CD4-positive, alpha-beta T cell treated with Interleukin-21 for 1 hour (primary cell): ENCODE results near the gene RHCG.

Experiments
- DNase-seq: peaks from one replicate; pipeline ENCODE4 v3.0.0-alpha.2; 2020

The RHCG gene

DNA sequence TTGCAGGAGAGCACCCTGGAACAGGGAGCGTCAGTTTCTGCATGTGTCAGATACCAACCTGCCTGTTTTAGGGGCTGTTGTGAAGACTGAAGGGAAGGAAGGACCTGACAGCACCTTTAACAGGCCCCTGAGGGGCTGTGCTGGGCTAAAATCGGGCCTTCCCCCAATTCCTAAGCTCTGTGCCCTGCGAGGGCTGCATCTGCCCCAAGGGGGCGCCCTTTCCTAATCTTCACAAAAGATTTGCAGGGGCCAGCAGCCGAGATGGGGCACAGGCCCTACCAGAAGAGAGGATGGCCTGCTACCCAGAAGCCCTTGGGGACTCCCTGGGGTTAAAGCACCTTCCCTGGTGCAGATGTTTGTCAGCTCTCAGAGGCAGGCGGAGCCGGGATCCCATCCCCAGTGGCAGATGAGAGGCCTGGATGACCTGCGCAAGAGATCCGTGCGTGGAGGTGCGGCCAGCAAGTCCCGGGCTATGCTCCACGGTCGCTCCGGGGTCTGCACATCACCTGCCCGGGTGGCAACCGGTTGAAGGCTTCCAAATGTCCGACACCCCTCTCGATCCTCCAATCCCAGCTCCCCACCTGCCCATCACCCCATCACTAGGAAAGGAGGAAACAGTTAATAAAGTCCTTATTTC is 53.6 kb downstream of the RHCG start:
- DNase-seq, result no peak

DNA sequence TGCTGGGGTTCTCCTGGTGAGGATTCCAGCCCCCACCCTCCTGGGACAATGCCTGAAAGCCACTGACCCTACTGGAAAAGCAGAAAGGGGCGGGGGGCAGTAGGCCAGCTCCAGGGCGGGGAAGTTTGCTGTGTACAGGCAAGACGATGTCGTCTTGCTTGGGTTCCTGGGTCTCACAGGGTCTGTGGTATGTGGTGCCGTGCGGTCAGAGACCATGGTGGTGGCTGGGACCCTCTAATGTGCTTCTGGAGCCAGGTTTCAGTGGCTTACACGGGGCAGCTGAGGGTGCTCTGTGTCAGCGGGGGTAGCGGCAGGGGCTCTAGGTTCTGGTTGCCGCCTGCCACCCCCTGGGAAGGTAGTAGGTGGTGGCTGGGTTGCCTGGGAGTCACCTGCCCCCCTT is 54.2 kb downstream of the RHCG start:
- no peak for DNase-seq

DNA sequence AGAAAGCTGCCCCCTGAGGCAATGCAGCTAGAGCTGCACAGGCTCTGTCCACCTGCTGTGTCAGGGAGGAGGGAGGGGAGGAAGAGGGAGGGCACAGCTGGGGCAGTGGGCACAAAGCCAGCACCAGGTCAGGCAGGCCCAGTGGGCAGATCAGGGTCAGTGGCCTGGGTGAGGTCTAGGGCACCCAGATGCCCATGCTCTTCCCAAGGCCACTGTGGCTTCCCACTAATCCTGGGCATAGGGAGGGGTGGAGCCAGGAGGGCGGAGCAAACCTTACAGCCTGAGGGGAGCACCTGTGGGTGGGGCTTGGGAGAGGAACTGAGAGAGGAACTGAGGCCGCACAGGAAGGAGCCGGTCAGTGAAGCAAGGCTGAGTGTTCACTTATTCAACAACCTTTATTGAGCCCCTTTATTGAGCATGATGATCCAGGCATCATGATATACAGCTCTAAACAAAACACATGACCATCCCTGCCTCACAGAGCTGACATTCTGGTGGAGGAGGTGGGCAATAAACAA is 55.0 kb downstream of the RHCG start:
- DNase-seq, result no peak

DNA sequence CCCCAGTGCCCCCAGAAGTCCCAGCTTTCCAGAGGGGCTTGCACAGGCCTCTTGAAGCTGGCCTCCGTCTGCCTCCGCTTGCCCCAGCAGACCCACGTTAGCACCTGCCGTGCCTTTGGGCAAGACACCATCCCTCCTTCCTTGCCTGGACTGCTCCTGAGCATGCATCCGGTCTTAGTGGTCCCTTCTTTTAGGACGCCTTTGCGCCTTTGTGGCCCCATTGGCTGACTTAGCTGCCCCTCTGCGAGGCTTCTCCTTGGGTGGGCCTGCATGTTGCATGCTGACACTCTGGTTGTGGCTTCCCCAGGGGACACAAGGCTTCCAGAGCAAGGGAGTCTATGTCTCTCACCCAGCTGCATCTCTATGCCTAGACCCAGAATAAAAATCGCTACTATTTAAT is 56.6 kb downstream of the RHCG start:
- no peak for DNase-seq

DNA sequence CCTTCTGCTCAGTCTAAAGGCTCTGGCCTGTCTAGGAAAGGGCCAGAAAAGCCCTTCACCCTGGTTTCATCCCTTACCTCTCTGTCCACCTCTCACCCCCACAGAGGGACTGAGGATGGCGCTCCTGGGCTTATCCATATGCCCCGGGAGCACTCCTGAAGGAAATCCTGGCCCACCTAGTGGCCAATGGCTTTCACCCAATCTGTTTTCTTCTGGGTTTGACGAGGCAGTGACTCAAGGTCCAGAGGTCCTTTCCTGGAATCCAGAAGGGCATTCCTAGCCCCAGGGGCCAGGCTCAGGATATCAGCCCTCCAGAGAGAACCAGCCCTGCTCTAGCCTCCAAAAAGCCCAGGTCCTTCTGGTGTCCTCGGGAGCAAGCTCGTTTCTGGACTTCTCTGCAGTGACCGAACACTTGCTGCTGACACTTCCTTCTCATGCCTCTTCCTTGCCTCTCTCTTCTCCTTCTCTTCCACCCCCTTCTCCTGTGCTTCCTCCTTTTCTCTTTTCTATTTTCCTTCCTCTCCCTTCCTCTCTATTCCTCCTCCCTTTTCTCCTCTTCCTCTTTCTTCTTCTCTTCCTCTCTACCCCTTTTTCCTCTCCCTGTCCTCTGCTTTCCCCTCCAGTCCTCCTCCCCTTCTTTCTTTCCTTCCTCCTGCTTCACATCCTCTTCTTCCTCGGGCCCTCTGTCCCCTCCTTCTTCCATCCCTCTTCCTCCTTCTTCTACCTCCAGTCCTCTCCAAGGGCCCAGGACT is 59.6 kb downstream of the RHCG start:
- DNase-seq, result no peak

DNA sequence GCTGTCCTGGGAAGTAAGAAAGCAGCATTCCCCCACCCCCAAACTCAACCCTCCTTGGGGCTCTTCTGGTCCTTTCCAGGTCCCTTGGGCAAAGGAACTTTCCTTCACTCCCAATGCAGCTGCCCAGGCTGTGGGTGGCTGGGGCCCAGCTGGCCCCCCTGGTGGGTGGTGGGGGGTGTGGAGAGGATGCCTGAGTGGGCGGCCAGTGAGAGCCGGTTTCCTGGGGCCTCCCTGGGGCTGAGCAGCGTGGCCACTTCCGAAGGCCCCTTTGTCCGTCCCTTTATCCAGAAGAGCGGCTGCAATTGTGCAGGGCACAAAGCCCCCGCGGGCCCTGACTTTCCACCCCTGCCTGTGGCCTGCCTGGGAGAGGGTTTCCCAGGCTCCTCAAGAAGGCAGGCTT is 61.0 kb downstream of the RHCG start:
- DNase-seq, result no peak

DNA sequence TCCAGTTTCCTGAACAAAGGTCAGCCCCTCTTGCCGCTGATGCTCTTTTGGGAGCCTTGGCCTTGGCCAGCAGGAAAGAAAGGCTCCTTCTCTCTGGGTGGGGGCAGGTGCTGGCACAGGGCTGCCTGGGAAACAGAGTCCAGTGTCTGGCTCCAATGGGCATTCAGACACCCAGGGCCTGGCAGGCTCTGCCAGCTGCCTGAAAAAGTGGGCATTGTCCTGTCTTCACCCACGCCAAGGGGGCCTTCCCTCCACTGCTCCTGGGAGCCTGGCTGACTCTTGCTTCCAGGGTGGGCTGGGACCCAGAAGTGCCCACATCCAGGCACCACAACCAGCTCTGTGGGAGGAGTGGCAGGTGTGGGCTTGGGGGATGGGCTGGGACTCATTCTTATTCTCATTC is 62.7 kb downstream of the RHCG start:
- DNase-seq, result no peak

DNA sequence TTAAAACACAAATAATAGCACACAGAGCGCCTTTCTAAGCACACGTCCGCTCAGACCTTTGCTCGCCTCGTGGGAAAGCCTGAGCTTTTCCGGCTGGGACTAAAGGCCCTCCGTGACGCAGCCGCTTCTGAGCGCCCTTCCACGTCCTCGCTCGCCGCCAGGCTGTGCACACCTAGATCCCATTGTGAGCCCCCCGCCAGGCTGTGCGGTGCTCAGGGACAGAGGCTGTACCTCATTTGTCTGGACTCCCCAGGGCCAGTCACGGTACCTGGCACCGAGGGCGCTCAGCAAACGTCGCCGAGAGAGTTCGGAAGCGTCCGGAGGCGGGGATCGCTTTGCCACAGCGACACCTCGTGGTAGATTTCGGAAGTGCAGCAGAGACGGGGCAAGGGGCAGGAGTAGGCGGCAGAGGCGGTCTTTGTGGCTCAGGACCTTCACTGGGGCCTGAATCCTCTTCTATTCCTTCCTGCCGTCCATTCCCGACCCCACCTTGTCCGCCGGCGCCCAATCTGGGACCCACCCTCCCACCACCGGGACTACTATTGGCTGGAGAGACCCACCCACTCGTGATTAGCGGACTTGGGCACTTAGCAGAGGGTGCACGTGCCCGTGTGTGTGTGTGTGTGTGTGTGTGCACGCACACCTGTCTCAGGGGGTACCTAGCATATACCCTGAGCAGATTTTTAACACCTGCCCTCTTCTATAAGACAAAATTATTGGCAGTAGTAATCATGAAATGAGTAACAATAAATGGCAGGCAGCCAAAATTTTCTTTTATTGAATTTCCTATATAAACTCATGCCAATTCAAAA is 65.6 kb downstream of the RHCG start:
- DNase-seq, result peak; percentile 83

DNA sequence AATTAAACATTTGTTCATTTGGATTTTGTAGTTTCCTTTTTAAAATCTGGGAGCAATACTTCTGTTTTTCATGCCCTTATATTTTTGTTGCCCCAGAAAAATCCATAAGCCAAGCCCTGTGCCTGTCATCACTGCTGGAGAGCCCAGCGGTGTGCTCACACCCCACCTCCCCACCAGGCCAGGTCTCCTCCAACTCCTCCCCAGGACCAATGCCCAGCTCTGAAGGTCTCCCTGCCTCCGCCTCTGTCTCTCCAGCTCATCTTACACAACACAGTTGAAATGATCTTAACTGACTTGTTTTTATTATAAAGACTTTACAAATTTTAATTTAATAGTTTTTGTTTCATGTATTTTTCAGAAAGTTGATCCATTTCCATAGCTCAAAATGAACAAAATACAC is 66.4 kb downstream of the RHCG start:
- DNase-seq, result no peak

DNA sequence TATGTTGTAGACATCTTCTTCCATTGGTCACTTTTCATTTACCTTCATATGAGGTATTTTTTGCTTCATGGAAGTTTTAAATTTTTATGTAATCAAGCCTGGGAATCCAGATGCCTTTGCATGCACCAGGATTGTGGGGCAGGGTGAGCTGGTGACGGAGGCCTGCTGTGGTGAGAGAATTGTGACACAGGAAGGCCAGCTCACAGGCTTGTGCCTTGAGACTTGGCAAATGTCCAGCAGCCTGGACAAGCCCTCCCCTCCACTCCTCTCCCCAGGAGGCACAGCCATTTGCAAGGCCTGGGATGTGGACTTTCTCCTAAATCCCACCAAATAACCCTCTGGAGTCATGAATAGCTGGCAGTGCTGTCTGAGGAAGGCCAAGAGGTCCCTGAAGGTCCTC is 67.4 kb downstream of the RHCG start:
- no peak for DNase-seq

DNA sequence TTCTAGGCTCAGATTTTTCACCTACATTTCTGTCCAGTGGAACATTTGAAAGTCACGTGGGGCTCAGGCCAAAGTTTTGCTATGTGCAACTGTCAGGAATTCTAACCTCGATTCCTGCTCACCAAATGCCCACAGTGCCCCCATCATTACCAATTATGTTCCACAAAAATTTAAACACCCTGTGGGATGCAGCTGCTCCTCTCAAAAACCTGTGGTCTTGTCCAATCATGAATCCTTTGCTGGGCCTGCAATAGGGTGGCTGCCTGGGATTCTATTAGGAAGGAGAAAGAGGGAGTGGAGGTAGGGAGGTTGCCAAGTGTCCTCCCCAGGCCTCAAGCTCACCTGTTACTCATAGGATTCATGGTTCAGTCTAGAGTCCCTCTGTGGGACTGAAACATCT is 68.1 kb downstream of the RHCG start:
- DNase-seq, result no peak

DNA sequence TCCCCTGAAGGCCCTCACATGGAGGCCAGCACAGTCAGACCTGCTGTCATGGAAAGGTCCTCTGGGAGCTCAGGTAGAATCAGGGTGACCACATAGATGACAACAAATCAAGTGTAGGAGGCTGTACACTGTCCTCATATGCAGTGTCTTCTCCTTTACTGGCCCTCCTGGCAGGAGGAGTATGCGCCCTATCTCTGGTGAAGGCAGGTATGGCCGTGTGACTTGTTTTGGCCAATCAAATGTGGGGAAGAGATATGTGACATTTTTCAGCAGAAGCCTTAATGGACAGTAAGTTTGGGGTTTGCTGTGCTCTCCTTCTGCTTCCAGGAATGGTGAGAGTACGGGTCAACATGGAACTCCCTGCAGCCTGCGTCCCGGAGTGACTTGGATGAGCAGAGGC is 69.9 kb downstream of the RHCG start:
- no peak for DNase-seq

DNA sequence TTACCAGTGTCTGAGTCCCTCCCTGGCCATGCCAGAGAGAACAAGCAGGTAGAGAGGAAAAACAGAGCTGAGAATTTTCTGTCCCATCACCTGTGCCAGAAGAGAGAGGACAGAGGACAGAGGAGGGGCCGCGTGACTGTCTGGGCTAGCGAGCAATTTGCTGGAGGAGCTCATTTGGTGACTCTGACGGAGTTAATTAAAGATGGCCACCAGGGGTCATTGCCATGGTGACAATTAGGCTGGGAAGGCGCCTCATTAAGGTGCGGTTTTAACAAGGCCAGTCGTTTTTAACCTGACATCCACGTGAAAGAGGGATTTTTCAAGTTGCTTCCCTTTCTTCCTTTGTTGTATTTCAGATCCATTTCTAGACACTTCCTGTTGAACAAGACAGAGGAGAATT is 72.4 kb downstream of the RHCG start:
- DNase-seq, result no peak
